Gastrocnemius medialis (tissue), 4 donors: ENCODE measurements around the gene DAD1.
"Not testable (repeated sequence)": the region's sequence is repeated elsewhere in the genome, so short reads cannot be mapped to it uniquely, and the experiment has no call there.

Experiments used
- POLR2A ChIP-seq, 2 donors: fragments of 450-650 bp; IDR thresholded peaks; one replicate each; pipeline ENCODE4 v1.6.1; 2017; ENCODE audit warnings: antibody characterized with exemption in 2 of 2, mild to moderate bottlenecking in 2 of 2, moderate library complexity in 2 of 2
- TF ChIP-seq, protein P1 (sequence below), 5 experiments: fragments of 450-650 bp in 3 of 5; fragments of 200-600 bp in 2 of 5; sonication (generic) in 2 of 5; IDR thresholded peaks in 4 of 5; conservative IDR thresholded peaks in 1 of 5; 1 replicate in 4 of 5; 2 replicates in 1 of 5; pipeline ENCODE4 v1.5.1; 2016 to 2019; ENCODE audit warnings: antibody characterized with exemption in 5 of 5, mild to moderate bottlenecking in 3 of 5, moderate library complexity in 3 of 5

DNA sequence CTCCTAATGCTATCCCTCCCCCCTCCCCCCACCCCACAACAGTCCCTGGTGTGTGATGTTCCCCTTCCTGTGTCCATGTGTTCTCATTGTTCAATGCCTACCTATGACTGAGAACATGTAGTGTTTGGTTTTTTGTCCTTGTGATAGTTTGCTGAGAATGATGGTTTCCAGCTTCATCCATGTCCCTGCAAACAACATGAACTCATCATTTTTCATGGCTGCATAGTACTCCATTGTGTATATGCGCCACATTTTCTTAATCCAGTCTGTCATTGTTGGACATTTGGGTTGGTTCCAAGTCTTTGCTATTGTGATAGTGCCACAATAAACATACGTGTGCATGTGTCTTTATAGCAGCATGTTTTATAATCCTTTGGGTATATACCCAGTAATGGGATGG, 26.7 kb upstream of the DAD1 start:
- TF ChIP-seq, protein P1, sequence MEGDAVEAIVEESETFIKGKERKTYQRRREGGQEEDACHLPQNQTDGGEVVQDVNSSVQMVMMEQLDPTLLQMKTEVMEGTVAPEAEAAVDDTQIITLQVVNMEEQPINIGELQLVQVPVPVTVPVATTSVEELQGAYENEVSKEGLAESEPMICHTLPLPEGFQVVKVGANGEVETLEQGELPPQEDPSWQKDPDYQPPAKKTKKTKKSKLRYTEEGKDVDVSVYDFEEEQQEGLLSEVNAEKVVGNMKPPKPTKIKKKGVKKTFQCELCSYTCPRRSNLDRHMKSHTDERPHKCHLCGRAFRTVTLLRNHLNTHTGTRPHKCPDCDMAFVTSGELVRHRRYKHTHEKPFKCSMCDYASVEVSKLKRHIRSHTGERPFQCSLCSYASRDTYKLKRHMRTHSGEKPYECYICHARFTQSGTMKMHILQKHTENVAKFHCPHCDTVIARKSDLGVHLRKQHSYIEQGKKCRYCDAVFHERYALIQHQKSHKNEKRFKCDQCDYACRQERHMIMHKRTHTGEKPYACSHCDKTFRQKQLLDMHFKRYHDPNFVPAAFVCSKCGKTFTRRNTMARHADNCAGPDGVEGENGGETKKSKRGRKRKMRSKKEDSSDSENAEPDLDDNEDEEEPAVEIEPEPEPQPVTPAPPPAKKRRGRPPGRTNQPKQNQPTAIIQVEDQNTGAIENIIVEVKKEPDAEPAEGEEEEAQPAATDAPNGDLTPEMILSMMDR (IDR thresholded peaks at IDR 0.05 in 4 of 5, conservative IDR thresholded peaks at IDR 0.05 in 1 of 5): not testable (repeated sequence)
- TF ChIP-seq POLR2A (IDR thresholded peaks at IDR 0.05): not testable (repeated sequence)
